ENCODE data around the gene APOBEC3H.
A peak's percentile ranks its signal among the peaks of the same experiment; 100 is the strongest.

APOBEC3H gene

GRCh38 chr22:39132281-39132680, 35.2 kb downstream of the APOBEC3H start:
- H3K27me3 Mint-ChIP-seq, result no peaks in the 10 kb centered on the region

GRCh38 chr22:39132871-39133524, 36.0 kb downstream of the APOBEC3H start:
- Mint-ChIP-seq H3K27ac (no peak overlapping the region), H3K36me3 (ENCODE audit: low read depth) (no peaks in the 10 kb centered on the region), H3K27me3 (no peaks in the 10 kb centered on the region), H3K4me1 (peaks cover 2% of the 10 kb centered on the region), H3K4me3 (no peak overlapping the region), H3K9me3 (no peaks in the 10 kb centered on the region)
- no peak for DNase-seq
- ATAC-seq, result no peak

More at GRCh38 chr22:39132281-39132680, 35.2 kb downstream of the APOBEC3H start:
- H3K36me3 Mint-ChIP-seq (ENCODE audit: low read depth), result no peaks in the 10 kb centered on the region
- H3K27ac Mint-ChIP-seq, result no peak overlapping the region
- DNase-seq (no peak), ATAC-seq (no peak)
- H3K9me3 Mint-ChIP-seq, result no peaks in the 10 kb centered on the region
- H3K4me3 Mint-ChIP-seq, result no peak overlapping the region
- H3K4me1 Mint-ChIP-seq, result peaks cover 2% of the 10 kb centered on the region

- Mint-ChIP-seq H3K27ac (no peak overlapping the region), H3K4me1 (peaks cover 2% of the 10 kb centered on the region), H3K4me3 (no peak overlapping the region), H3K27me3 (no peaks in the 10 kb centered on the region), H3K36me3 (ENCODE audit: low read depth) (no peaks in the 10 kb centered on the region), H3K9me3 (no peaks in the 10 kb centered on the region)
- no peak for DNase-seq
- ATAC-seq, result no peak
Observed at GRCh38 chr22:39133871-39134270, 36.8 kb downstream of the APOBEC3H start.

- peaks cover 2% of the 10 kb centered on the region for H3K4me1 Mint-ChIP-seq
- no peak overlapping the region for H3K27ac Mint-ChIP-seq
Observed at GRCh38 chr22:39134366-39135091, 37.5 kb downstream of the APOBEC3H start.

GRCh38 chr22:39135092-39135896, 38.2 kb downstream of the APOBEC3H start:
- ATAC-seq, result peak; percentile 65
- Mint-ChIP-seq H3K27ac (no peak overlapping the region), H3K27me3 (no peaks in the 10 kb centered on the region), H3K4me1 (peaks cover 2% of the 10 kb centered on the region), H3K36me3 (ENCODE audit: low read depth) (no peaks in the 10 kb centered on the region), H3K4me3 (no peak overlapping the region), H3K9me3 (no peaks in the 10 kb centered on the region)
- DNase-seq, result peak; percentile 66

More at GRCh38 chr22:39134366-39135091, 37.5 kb downstream of the APOBEC3H start:
- no peaks in the 10 kb centered on the region for H3K9me3 Mint-ChIP-seq
- H3K4me3 Mint-ChIP-seq, result no peak overlapping the region
- DNase-seq (no peak), ATAC-seq (no peak)
- H3K36me3 Mint-ChIP-seq (ENCODE audit: low read depth), result no peaks in the 10 kb centered on the region
- no peaks in the 10 kb centered on the region for H3K27me3 Mint-ChIP-seq

GRCh38 chr22:39136317-39136716, 39.3 kb downstream of the APOBEC3H start:
- Mint-ChIP-seq H3K9me3 (no peaks in the 10 kb centered on the region), H3K4me3 (no peak overlapping the region), H3K27ac (no peak overlapping the region), H3K4me1 (peaks cover 2% of the 10 kb centered on the region), H3K36me3 (ENCODE audit: low read depth) (no peaks in the 10 kb centered on the region), H3K27me3 (no peaks in the 10 kb centered on the region)
- ATAC-seq, result no peak
- no peak for DNase-seq

- Mint-ChIP-seq H3K9me3 (no peaks in the 10 kb centered on the region), H3K4me1 (no peaks in the 10 kb centered on the region), H3K36me3 (ENCODE audit: low read depth) (no peaks in the 10 kb centered on the region), H3K27ac (no peak overlapping the region), H3K27me3 (no peaks in the 10 kb centered on the region), H3K4me3 (no peak overlapping the region)
- ATAC-seq (no peak), DNase-seq (no peak)
Observed at GRCh38 chr22:39138357-39138997, 41.4 kb downstream of the APOBEC3H start.

- ATAC-seq, result no peak
- H3K9me3 Mint-ChIP-seq, result no peaks in the 10 kb centered on the region
- H3K27me3 Mint-ChIP-seq, result no peaks in the 10 kb centered on the region
- no peak overlapping the region for H3K4me3 Mint-ChIP-seq
- no peak overlapping the region for H3K27ac Mint-ChIP-seq
- H3K36me3 Mint-ChIP-seq (ENCODE audit: low read depth), result no peaks in the 10 kb centered on the region
- DNase-seq, result no peak
- H3K4me1 Mint-ChIP-seq, result peaks cover 7% of the 10 kb centered on the region
Observed at GRCh38 chr22:39139933-39140332, 42.9 kb downstream of the APOBEC3H start.

GRCh38 chr22:39142088-39142680, 45.1 kb downstream of the APOBEC3H start:
- H3K27ac Mint-ChIP-seq, result no peak overlapping the region
- no peak overlapping the region for H3K4me3 Mint-ChIP-seq

GRCh38 chr22:39144101-39144767, 47.2 kb downstream of the APOBEC3H start:
- peak overlapping the region; percentile 94 for H3K4me3 Mint-ChIP-seq

More at GRCh38 chr22:39142088-39142680, 45.1 kb downstream of the APOBEC3H start:
- Mint-ChIP-seq H3K4me1 (peaks cover 18% of the 10 kb centered on the region), H3K27me3 (no peaks in the 10 kb centered on the region), H3K9me3 (no peaks in the 10 kb centered on the region), H3K36me3 (ENCODE audit: low read depth) (no peaks in the 10 kb centered on the region)
- DNase-seq (no peak), ATAC-seq (no peak)

GRCh38 chr22:39146256-39147101, 49.4 kb downstream of the APOBEC3H start:
- H3K27ac Mint-ChIP-seq, result peak overlapping the region; percentile 72
- peak overlapping the region; percentile 71 for H3K4me3 Mint-ChIP-seq
- no peaks in the 10 kb centered on the region for H3K9me3 Mint-ChIP-seq
- DNase-seq, result no peak
- no peaks in the 10 kb centered on the region for H3K36me3 Mint-ChIP-seq (ENCODE audit: low read depth)
- no peaks in the 10 kb centered on the region for H3K27me3 Mint-ChIP-seq
- H3K4me1 Mint-ChIP-seq, result peaks cover 54% of the 10 kb centered on the region
- ATAC-seq, result no peak

More at GRCh38 chr22:39144101-39144767, 47.2 kb downstream of the APOBEC3H start:
- Mint-ChIP-seq H3K27me3 (no peaks in the 10 kb centered on the region), H3K4me1 (peaks cover 33% of the 10 kb centered on the region), H3K9me3 (no peaks in the 10 kb centered on the region), H3K36me3 (ENCODE audit: low read depth) (no peaks in the 10 kb centered on the region), H3K27ac (peak overlapping the region; percentile 87)
- ATAC-seq (peak; percentile 78), DNase-seq (peak; percentile 63)

- ATAC-seq (no peak), DNase-seq (no peak)
- H3K4me3 Mint-ChIP-seq, result no peak overlapping the region
- H3K27me3 Mint-ChIP-seq, result no peaks in the 10 kb centered on the region
- H3K36me3 Mint-ChIP-seq (ENCODE audit: low read depth), result no peaks in the 10 kb centered on the region
- no peaks in the 10 kb centered on the region for H3K9me3 Mint-ChIP-seq
- peak overlapping the region; percentile 55 for H3K27ac Mint-ChIP-seq
- peaks cover 54% of the 10 kb centered on the region for H3K4me1 Mint-ChIP-seq
Observed at GRCh38 chr22:39147335-39148025, 50.4 kb downstream of the APOBEC3H start.
